ENCODE results near the gene NCK2. TPM values are rescaled to one million over a fixed set of nuclear protein-coding genes. Genes with fewer than 3 reads are reported as not detected.

The NCK2 gene
- total RNA-seq, 1 donor from 2014 or later = 42.3 TPM

DNA sequence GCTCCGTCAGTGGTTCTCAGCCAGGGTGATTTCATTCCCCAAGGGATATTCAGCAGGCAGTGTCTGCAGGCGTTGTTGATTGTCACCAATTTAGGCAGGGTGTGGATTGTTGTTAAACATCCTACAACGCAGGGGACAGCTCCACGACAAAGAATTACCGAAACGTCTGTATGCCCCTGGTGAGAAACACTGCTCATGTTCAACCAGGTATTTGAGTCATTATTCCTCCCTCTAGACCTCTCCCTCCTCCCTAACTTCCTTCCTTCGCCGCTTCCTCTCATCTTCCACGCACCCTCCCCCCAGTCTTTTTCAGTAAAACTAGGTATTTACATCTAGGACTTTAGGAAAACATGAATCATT, 50.8 kb downstream of the NCK2 start:
- Histone ChIP-seq H3K4me3 (ENCODE audit: low read length in 3 of 3) (peak overlapping the region in 1 of 3 donors; percentile 2), H3K9ac (ENCODE audit: low read depth in 1 of 3, low read length in 3 of 3) (no peak overlapping the region), H3K36me3 (ENCODE audit: control insufficient read depth in 3 of 3, insufficient read depth in 3 of 3, low read length in 3 of 3) (no peaks in the 10 kb centered on the region), H3K27ac (ENCODE audit: low read depth, low read length) (no peak overlapping the region), H3K27me3 (ENCODE audit: control insufficient read depth in 3 of 3, insufficient read depth in 3 of 3, low read length in 3 of 3) (no peaks in the 10 kb centered on the region), H3K9me3 (ENCODE audit: control insufficient read depth in 3 of 3, low read length in 3 of 3) (no peaks in the 10 kb centered on the region), H3K4me1 (ENCODE audit: control insufficient read depth in 3 of 3, insufficient read depth in 3 of 3, low read length in 3 of 3) (peaks cover 34 to 57% (median 46%) of the 10 kb centered on the region in 3 donors)

GRCh38 chr2:105796131-105796638, 51.5 kb downstream of the NCK2 start:
- Histone ChIP-seq H3K4me1 (ENCODE audit: control insufficient read depth in 3 of 3, insufficient read depth in 3 of 3, low read length in 3 of 3) (peaks cover 32 to 54% (median 40%) of the 10 kb centered on the region in 3 donors), H3K9me3 (ENCODE audit: control insufficient read depth in 3 of 3, low read length in 3 of 3) (no peaks in the 10 kb centered on the region), H3K27ac (ENCODE audit: low read depth, low read length) (no peak overlapping the region), H3K9ac (ENCODE audit: low read depth in 1 of 3, low read length in 3 of 3) (no peak overlapping the region), H3K36me3 (ENCODE audit: control insufficient read depth in 3 of 3, insufficient read depth in 3 of 3, low read length in 3 of 3) (no peaks in the 10 kb centered on the region), H3K27me3 (ENCODE audit: control insufficient read depth in 3 of 3, insufficient read depth in 3 of 3, low read length in 3 of 3) (no peaks in the 10 kb centered on the region), H3K4me3 (ENCODE audit: low read length in 3 of 3) (peak overlapping the region in 1 of 3 donors; percentile 25)

DNA sequence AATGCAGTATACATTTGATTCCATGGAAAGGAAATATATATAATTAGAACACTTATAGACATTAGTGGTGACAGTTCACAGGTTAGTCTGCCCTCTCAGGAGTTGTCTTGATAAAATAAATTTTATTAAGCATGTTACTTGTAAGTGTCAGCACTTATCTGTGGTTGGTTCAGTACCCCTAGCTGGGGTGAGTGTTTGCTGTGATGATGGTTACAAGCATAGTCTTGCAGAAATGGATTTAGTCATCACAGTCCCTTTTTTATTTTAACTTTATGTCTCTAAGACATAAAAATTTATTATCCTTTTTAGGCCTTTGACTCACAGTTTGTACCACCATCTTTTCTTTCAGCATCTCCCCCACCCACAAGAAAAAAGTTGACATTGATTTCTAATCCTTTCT, 52.1 kb downstream of the NCK2 start:
- no peaks in the 10 kb centered on the region for H3K27me3 ChIP-seq (ENCODE audit: control insufficient read depth in 3 of 3, insufficient read depth in 3 of 3, low read length in 3 of 3)
- no peaks in the 10 kb centered on the region for H3K36me3 ChIP-seq (ENCODE audit: control insufficient read depth in 3 of 3, insufficient read depth in 3 of 3, low read length in 3 of 3)
- H3K9ac ChIP-seq (ENCODE audit: low read depth in 1 of 3, low read length in 3 of 3) = peak overlapping the region in 1 of 3 donors; percentile 22
- peaks cover 35 to 56% (median 43%) of the 10 kb centered on the region in 3 donors for H3K4me1 ChIP-seq (ENCODE audit: control insufficient read depth in 3 of 3, insufficient read depth in 3 of 3, low read length in 3 of 3)
- no peak overlapping the region for H3K4me3 ChIP-seq (ENCODE audit: low read length in 3 of 3)
- H3K27ac ChIP-seq (ENCODE audit: low read depth, low read length) = no peak overlapping the region
- H3K9me3 ChIP-seq (ENCODE audit: control insufficient read depth in 3 of 3, low read length in 3 of 3) = no peaks in the 10 kb centered on the region

GRCh38 chr2:105797298-105797819, 52.6 kb downstream of the NCK2 start:
- H3K27ac ChIP-seq (ENCODE audit: low read depth, low read length) = peak overlapping the region; percentile 27
- H3K4me1 ChIP-seq (ENCODE audit: control insufficient read depth in 3 of 3, insufficient read depth in 3 of 3, low read length in 3 of 3) = peaks cover 41 to 61% (median 47%) of the 10 kb centered on the region in 3 donors
- no peak overlapping the region for H3K9ac ChIP-seq (ENCODE audit: low read depth in 1 of 3, low read length in 3 of 3)
- no peaks in the 10 kb centered on the region for H3K27me3 ChIP-seq (ENCODE audit: control insufficient read depth in 3 of 3, insufficient read depth in 3 of 3, low read length in 3 of 3)
- no peaks in the 10 kb centered on the region for H3K36me3 ChIP-seq (ENCODE audit: control insufficient read depth in 3 of 3, insufficient read depth in 3 of 3, low read length in 3 of 3)
- H3K4me3 ChIP-seq (ENCODE audit: low read length in 3 of 3) = peak overlapping the region in 2 of 3 donors; percentile 7 to 16
- no peaks in the 10 kb centered on the region for H3K9me3 ChIP-seq (ENCODE audit: control insufficient read depth in 3 of 3, low read length in 3 of 3)

DNA sequence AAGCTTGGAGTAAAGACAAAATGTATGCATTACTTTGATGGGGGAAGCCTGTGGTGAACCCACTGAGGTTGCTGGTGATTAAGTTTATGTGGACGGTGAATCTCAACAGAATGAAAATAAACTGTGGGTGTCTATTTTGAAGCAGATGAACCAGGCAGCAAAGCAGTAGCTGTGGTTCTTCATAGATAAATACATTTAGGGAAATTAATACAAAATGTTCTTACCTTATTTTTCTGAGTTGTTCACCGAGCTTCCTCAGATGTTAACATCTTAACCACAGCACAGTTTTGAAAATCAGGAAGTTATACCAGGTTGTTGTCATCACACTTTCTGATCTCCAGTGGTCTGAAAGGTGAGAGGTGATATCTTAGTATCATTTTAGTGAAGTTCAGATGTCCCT, 53.9 kb downstream of the NCK2 start:
- no peaks in the 10 kb centered on the region for H3K36me3 ChIP-seq (ENCODE audit: control insufficient read depth in 3 of 3, insufficient read depth in 3 of 3, low read length in 3 of 3)
- H3K27ac ChIP-seq (ENCODE audit: low read depth, low read length) = no peak overlapping the region
- H3K4me1 ChIP-seq (ENCODE audit: control insufficient read depth in 3 of 3, insufficient read depth in 3 of 3, low read length in 3 of 3) = peaks cover 43 to 60% (median 45%) of the 10 kb centered on the region in 3 donors
- no peak overlapping the region for H3K4me3 ChIP-seq (ENCODE audit: low read length in 3 of 3)
- H3K27me3 ChIP-seq (ENCODE audit: control insufficient read depth in 3 of 3, insufficient read depth in 3 of 3, low read length in 3 of 3) = no peaks in the 10 kb centered on the region
- no peak overlapping the region for H3K9ac ChIP-seq (ENCODE audit: low read depth in 1 of 3, low read length in 3 of 3)
- H3K9me3 ChIP-seq (ENCODE audit: control insufficient read depth in 3 of 3, low read length in 3 of 3) = no peaks in the 10 kb centered on the region

- Histone ChIP-seq H3K9me3 (ENCODE audit: control insufficient read depth in 3 of 3, low read length in 3 of 3) (no peaks in the 10 kb centered on the region), H3K36me3 (ENCODE audit: control insufficient read depth in 3 of 3, insufficient read depth in 3 of 3, low read length in 3 of 3) (no peaks in the 10 kb centered on the region), H3K27ac (ENCODE audit: low read depth, low read length) (no peak overlapping the region), H3K4me3 (ENCODE audit: low read length in 3 of 3) (no peak overlapping the region), H3K9ac (ENCODE audit: low read depth in 1 of 3, low read length in 3 of 3) (no peak overlapping the region), H3K27me3 (ENCODE audit: control insufficient read depth in 3 of 3, insufficient read depth in 3 of 3, low read length in 3 of 3) (no peaks in the 10 kb centered on the region), H3K4me1 (ENCODE audit: control insufficient read depth in 3 of 3, insufficient read depth in 3 of 3, low read length in 3 of 3) (peaks cover 43 to 63% (median 46%) of the 10 kb centered on the region in 3 donors)
Measured at GRCh38 chr2:105800036-105800713, 55.5 kb downstream of the NCK2 start.

- Histone ChIP-seq H3K9ac (ENCODE audit: low read depth in 1 of 3, low read length in 3 of 3) (no peak overlapping the region), H3K27ac (ENCODE audit: low read depth, low read length) (no peak overlapping the region), H3K4me3 (ENCODE audit: low read length in 3 of 3) (peak overlapping the region in 1 of 3 donors; percentile 3), H3K27me3 (ENCODE audit: control insufficient read depth in 3 of 3, insufficient read depth in 3 of 3, low read length in 3 of 3) (no peaks in the 10 kb centered on the region), H3K4me1 (ENCODE audit: control insufficient read depth in 3 of 3, insufficient read depth in 3 of 3, low read length in 3 of 3) (peaks cover 40 to 55% (median 41%) of the 10 kb centered on the region in 3 donors), H3K36me3 (ENCODE audit: control insufficient read depth in 3 of 3, insufficient read depth in 3 of 3, low read length in 3 of 3) (no peaks in the 10 kb centered on the region), H3K9me3 (ENCODE audit: control insufficient read depth in 3 of 3, low read length in 3 of 3) (no peaks in the 10 kb centered on the region)
Measured at GRCh38 chr2:105800953-105801635, 56.4 kb downstream of the NCK2 start.

GRCh38 chr2:105801961-105802360, 57.2 kb downstream of the NCK2 start:
- Histone ChIP-seq H3K4me3 (ENCODE audit: low read length in 3 of 3) (no peak overlapping the region), H3K4me1 (ENCODE audit: control insufficient read depth in 3 of 3, insufficient read depth in 3 of 3, low read length in 3 of 3) (peaks cover 31 to 48% (median 36%) of the 10 kb centered on the region in 3 donors), H3K27ac (ENCODE audit: low read depth, low read length) (no peak overlapping the region), H3K9me3 (ENCODE audit: control insufficient read depth in 3 of 3, low read length in 3 of 3) (no peaks in the 10 kb centered on the region), H3K36me3 (ENCODE audit: control insufficient read depth in 3 of 3, insufficient read depth in 3 of 3, low read length in 3 of 3) (no peaks in the 10 kb centered on the region), H3K9ac (ENCODE audit: low read depth in 1 of 3, low read length in 3 of 3) (no peak overlapping the region), H3K27me3 (ENCODE audit: control insufficient read depth in 3 of 3, insufficient read depth in 3 of 3, low read length in 3 of 3) (no peaks in the 10 kb centered on the region)

- H3K27ac ChIP-seq (ENCODE audit: low read depth, low read length) = no peak overlapping the region
- H3K9me3 ChIP-seq (ENCODE audit: control insufficient read depth in 3 of 3, low read length in 3 of 3) = no peaks in the 10 kb centered on the region
- H3K27me3 ChIP-seq (ENCODE audit: control insufficient read depth in 3 of 3, insufficient read depth in 3 of 3, low read length in 3 of 3) = no peaks in the 10 kb centered on the region
- H3K36me3 ChIP-seq (ENCODE audit: control insufficient read depth in 3 of 3, insufficient read depth in 3 of 3, low read length in 3 of 3) = no peaks in the 10 kb centered on the region
- peaks cover 26 to 47% (median 32%) of the 10 kb centered on the region in 3 donors for H3K4me1 ChIP-seq (ENCODE audit: control insufficient read depth in 3 of 3, insufficient read depth in 3 of 3, low read length in 3 of 3)
- no peak overlapping the region for H3K9ac ChIP-seq (ENCODE audit: low read depth in 1 of 3, low read length in 3 of 3)
- H3K4me3 ChIP-seq (ENCODE audit: low read length in 3 of 3) = no peak overlapping the region
Measured at GRCh38 chr2:105802587-105802986, 57.9 kb downstream of the NCK2 start.

DNA sequence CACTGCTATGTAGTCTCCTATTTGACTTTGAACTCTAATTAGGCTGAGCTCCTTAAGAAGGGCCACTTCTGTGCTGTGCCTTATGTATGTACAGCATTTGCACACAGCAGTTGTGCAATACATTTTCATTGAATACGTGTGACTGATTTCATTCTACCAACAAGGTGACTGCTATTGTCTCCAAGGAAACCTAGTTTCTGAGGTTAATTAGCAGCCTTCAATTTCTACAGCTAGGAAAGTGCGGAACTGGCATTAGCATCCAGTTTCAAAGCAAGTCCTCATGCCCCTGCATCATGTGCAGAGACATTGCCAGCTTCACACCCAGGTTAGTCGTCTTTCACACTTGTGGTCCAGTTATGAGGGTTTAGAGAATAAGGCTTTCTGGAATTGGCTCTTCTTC, 58.6 kb downstream of the NCK2 start:
- Histone ChIP-seq H3K9me3 (ENCODE audit: control insufficient read depth in 3 of 3, low read length in 3 of 3) (no peaks in the 10 kb centered on the region), H3K27ac (ENCODE audit: low read depth, low read length) (no peak overlapping the region), H3K27me3 (ENCODE audit: control insufficient read depth in 3 of 3, insufficient read depth in 3 of 3, low read length in 3 of 3) (no peaks in the 10 kb centered on the region), H3K4me3 (ENCODE audit: low read length in 3 of 3) (no peak overlapping the region), H3K36me3 (ENCODE audit: control insufficient read depth in 3 of 3, insufficient read depth in 3 of 3, low read length in 3 of 3) (no peaks in the 10 kb centered on the region), H3K9ac (ENCODE audit: low read depth in 1 of 3, low read length in 3 of 3) (no peak overlapping the region), H3K4me1 (ENCODE audit: control insufficient read depth in 3 of 3, insufficient read depth in 3 of 3, low read length in 3 of 3) (peaks cover 22 to 46% (median 32%) of the 10 kb centered on the region in 3 donors)
